NOMO-1 treated with dmso at 0.1 percent for 144 hours (cell line): ENCODE measurements around the gene PMPCB.

Experiments used
- DNase-seq: peaks from one replicate; lab custom pipeline; 2025; ENCODE audit not compliant: unreplicated experiment; lab: John Stamatoyannopoulos, UW

The PMPCB gene

GRCh38 chr7:103317009-103317408, 19.8 kb downstream of the PMPCB start:
- DNase-seq = no peak

- no peak for DNase-seq
Observed at GRCh38 chr7:103325744-103326143, 28.5 kb downstream of the PMPCB start.

GRCh38 chr7:103336761-103337160, 39.5 kb downstream of the PMPCB start:
- DNase-seq = no peak

GRCh38 chr7:103338864-103339263, 41.6 kb downstream of the PMPCB start:
- no peak for DNase-seq

- no peak for DNase-seq
Observed at GRCh38 chr7:103341466-103341865, 44.2 kb downstream of the PMPCB start.

- DNase-seq = no peak
Observed at GRCh38 chr7:103343332-103343731, 46.1 kb downstream of the PMPCB start.

- no peak for DNase-seq
Observed at GRCh38 chr7:103343758-103344452, 46.7 kb downstream of the PMPCB start.

- DNase-seq = peak; percentile 62
Observed at GRCh38 chr7:103344453-103345149, 47.4 kb downstream of the PMPCB start, which contains the start of gene DNAJC2. DNAJC2 (minus strand) TSS chr7:103344767; CDS start chr7:103344622, 145 bp downstream.

- no peak for DNase-seq
Observed at GRCh38 chr7:103346396-103346795, 49.2 kb downstream of the PMPCB start.

- peak; percentile 55 for DNase-seq
Observed at GRCh38 chr7:103347507-103348267, 50.5 kb downstream of the PMPCB start, which contains the start of gene PSMC2. PSMC2 (plus strand) TSS chr7:103347643; CDS start chr7:103347712, 69 bp downstream.

GRCh38 chr7:103348452-103348851, 51.2 kb downstream of the PMPCB start:
- DNase-seq = no peak

- DNase-seq = no peak
Observed at GRCh38 chr7:103348959-103349358, 51.7 kb downstream of the PMPCB start.

- DNase-seq = no peak
Observed at GRCh38 chr7:103349805-103350204, 52.6 kb downstream of the PMPCB start.
